ENCODE data around the gene ADAMTS17.

GRCh38 chr15:100043692-100044091 lies 298.1 kb downstream of the ADAMTS17 start:
- TF ChIP-seq POLR2AphosphoS5 (IDR thresholded peaks at IDR 0.05; ENCODE audit: low read depth, low read length) (no peak), CTCF (IDR thresholded peaks at IDR 0.05 in 2 of 3, conservative IDR thresholded peaks at IDR 0.05 in 1 of 3; ENCODE audit: borderline replicate concordance in 1 of 3, insufficient read depth in 1 of 3, low read depth in 2 of 3, low read length in 2 of 3) (no peak), CEBPB (IDR thresholded peaks at IDR 0.05; ENCODE audit: low read depth) (no peak), POLR2A (IDR thresholded peaks at IDR 0.05; ENCODE audit: borderline replicate concordance, extremely low read depth, insufficient read depth, insufficient read length) (no peak), REST (IDR thresholded peaks at IDR 0.05; ENCODE audit: low read depth) (no peak)

Measured in HCT116 (cell line).